HG03460 (cell line): ENCODE results near the gene PALLD.
"Not testable (repeated sequence)": the region's sequence is repeated elsewhere in the genome, so short reads cannot be mapped to it uniquely, and the experiment has no call there.

Source experiments
- ATAC-seq: cut with Tn5 transposase; IDR thresholded peaks from one replicate; pipeline ENCODE4 v1.9.1; 2021; ENCODE audit not compliant: unreplicated experiment

The PALLD gene

GRCh38 chr4:168923526-168924194, 426.8 kb downstream of the PALLD start:
- ATAC-seq: peak; percentile 86

- no peak for ATAC-seq
Measured at GRCh38 chr4:168924667-168925066, 427.8 kb downstream of the PALLD start.

- no peak for ATAC-seq
Measured at GRCh38 chr4:168925789-168926490, 429.1 kb downstream of the PALLD start.

- no peak for ATAC-seq
Measured at GRCh38 chr4:168928346-168928745, 431.5 kb downstream of the PALLD start.

- ATAC-seq: no peak
Measured at GRCh38 chr4:168928875-168929274, 432.0 kb downstream of the PALLD start.

- ATAC-seq: no peak
Measured at GRCh38 chr4:168930413-168931196, 433.8 kb downstream of the PALLD start.

- ATAC-seq: no peak
Measured at GRCh38 chr4:168931215-168931650, 434.4 kb downstream of the PALLD start.

GRCh38 chr4:168932138-168932537, 435.3 kb downstream of the PALLD start:
- no peak for ATAC-seq

GRCh38 chr4:168933423-168933822, 436.6 kb downstream of the PALLD start:
- ATAC-seq: no peak

- ATAC-seq: not testable (repeated sequence)
Measured at GRCh38 chr4:168937473-168937872, 440.6 kb downstream of the PALLD start.

GRCh38 chr4:168942985-168943384, 446.1 kb downstream of the PALLD start:
- ATAC-seq: no peak

- ATAC-seq: no peak
Measured at GRCh38 chr4:168945291-168945690, 448.4 kb downstream of the PALLD start.

- ATAC-seq: not testable (repeated sequence)
Measured at GRCh38 chr4:168952821-168953246, 456.0 kb downstream of the PALLD start.

GRCh38 chr4:168955674-168956073, 458.8 kb downstream of the PALLD start:
- ATAC-seq: no peak

- ATAC-seq: no peak
Measured at GRCh38 chr4:168960716-168961115, 463.9 kb downstream of the PALLD start.

- ATAC-seq: no peak
Measured at GRCh38 chr4:168972596-168972995, 475.7 kb downstream of the PALLD start.
